HEK293T (cell line): ENCODE data around the gene WDFY1.

Experiments used
- BHLHE40 ChIP-seq: fragments of 450-650 bp; IDR thresholded peaks from 2 replicates; pipeline ENCODE4 v1.6.1; 2016; ENCODE audit warnings: mild to moderate bottlenecking, moderate library complexity, borderline replicate concordance
- CTBP1 ChIP-seq: fragments of 450-650 bp; IDR thresholded peaks from 2 replicates; pipeline ENCODE4 v1.6.1; 2016; ENCODE audit warnings: borderline replicate concordance
- FOXA1 ChIP-seq: fragments of 450-650 bp; IDR thresholded peaks from 2 replicates; pipeline ENCODE4 v1.6.1; 2016; ENCODE audit warnings: mild to moderate bottlenecking
- HDGF ChIP-seq: fragments of 450-650 bp; IDR thresholded peaks from 2 replicates; pipeline ENCODE4 v1.6.1; 2017; ENCODE audit warnings: antibody characterized with exemption, borderline replicate concordance
- NFRKB ChIP-seq: fragments of 450-650 bp; IDR thresholded peaks from 2 replicates; pipeline ENCODE4 v1.6.1; 2016; ENCODE audit warnings: mild to moderate bottlenecking, moderate library complexity
- TARDBP ChIP-seq: fragments of 450-650 bp; IDR thresholded peaks from 2 replicates; pipeline ENCODE4 v1.6.1; 2016

DNA sequence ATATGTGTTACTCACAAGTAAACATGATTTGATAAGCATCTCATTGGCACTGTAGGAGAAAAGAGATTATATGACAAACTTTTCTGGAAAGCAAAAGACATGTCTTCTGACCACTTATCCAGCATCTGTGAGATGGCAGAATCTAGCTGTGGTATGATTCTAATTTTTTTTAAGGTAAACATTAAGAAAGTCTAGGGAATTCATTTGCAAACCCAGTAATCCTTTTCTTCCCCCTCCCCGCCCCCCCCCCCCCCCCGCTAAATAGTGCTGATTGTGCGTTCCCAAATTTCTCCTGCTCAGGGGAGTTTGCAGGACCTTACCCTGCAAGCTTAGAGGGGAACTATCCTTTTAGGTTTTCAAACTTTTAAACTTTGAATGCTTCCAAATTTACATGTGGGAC, 24.2 kb upstream of the WDFY1 start:
- no peak for TF ChIP-seq BHLHE40
- TF ChIP-seq NFRKB, result no peak
- no peak for TF ChIP-seq TARDBP
- no peak for TF ChIP-seq HDGF
- TF ChIP-seq CTBP1, result no peak
- no peak for TF ChIP-seq FOXA1
